GM18867 (cell line): Measurements from ENCODE around the gene MCTP1.

Experiments
- ATAC-seq: cut with Tn5 transposase; IDR thresholded peaks from one replicate; pipeline ENCODE4 v1.9.1; 2021; ENCODE audit warnings: mild to moderate bottlenecking, moderate library complexity; ENCODE audit not compliant: unreplicated experiment

The MCTP1 gene

GRCh38 chr5:94674490-94675382, 610.2 kb downstream of the MCTP1 start:
- ATAC-seq: no peak

GRCh38 chr5:94672746-94673145, 612.1 kb downstream of the MCTP1 start:
- ATAC-seq: no peak

- ATAC-seq: no peak
Observed at GRCh38 chr5:94670726-94671125, 614.2 kb downstream of the MCTP1 start.

- no peak for ATAC-seq
Observed at GRCh38 chr5:94667937-94668336, 617.0 kb downstream of the MCTP1 start.

GRCh38 chr5:94661086-94661485, 623.8 kb downstream of the MCTP1 start:
- no peak for ATAC-seq

GRCh38 chr5:94660506-94660905, 624.4 kb downstream of the MCTP1 start:
- no peak for ATAC-seq

GRCh38 chr5:94658272-94658671, 626.6 kb downstream of the MCTP1 start:
- ATAC-seq: no peak
